Peyer's patch (tissue), 4 donors: ENCODE results near the gene USP44.

Experiments used
- CTCF ChIP-seq, 6 experiments: fragments of 450-650 bp in 4 of 6; fragments of 200-600 bp in 2 of 6; sonication (generic) in 1 of 6; IDR thresholded peaks; one replicate each; pipeline ENCODE4 v1.5.1; 2017 to 2019; ENCODE audit warnings: antibody characterized with exemption in 6 of 6, mild to moderate bottlenecking in 3 of 6, moderate library complexity in 1 of 6
- POLR2A ChIP-seq, 2 donors: fragments of 450-650 bp; IDR thresholded peaks; one replicate each; pipeline ENCODE4 v1.5.1; 2017; ENCODE audit warnings: antibody characterized with exemption in 2 of 2, mild to moderate bottlenecking in 2 of 2, moderate library complexity in 2 of 2

GRCh38 chr12:95545731-95546490, 5.4 kb downstream of the USP44 start:
- no peak for TF ChIP-seq CTCF (IDR thresholded peaks at IDR 0.05)
- TF ChIP-seq POLR2A (IDR thresholded peaks at IDR 0.05): no peak
